Medulla oblongata (tissue), 1 donor: ENCODE measurements around the gene PRKCQ.
A peak's percentile ranks its signal among the peaks of the same experiment; 100 is the strongest.

Source experiments
- DNase-seq: peaks from one replicate; pipeline ENCODE4 v3.0.0-alpha.2; 2015; ENCODE audit errors: extremely low spot score

The PRKCQ gene

DNA sequence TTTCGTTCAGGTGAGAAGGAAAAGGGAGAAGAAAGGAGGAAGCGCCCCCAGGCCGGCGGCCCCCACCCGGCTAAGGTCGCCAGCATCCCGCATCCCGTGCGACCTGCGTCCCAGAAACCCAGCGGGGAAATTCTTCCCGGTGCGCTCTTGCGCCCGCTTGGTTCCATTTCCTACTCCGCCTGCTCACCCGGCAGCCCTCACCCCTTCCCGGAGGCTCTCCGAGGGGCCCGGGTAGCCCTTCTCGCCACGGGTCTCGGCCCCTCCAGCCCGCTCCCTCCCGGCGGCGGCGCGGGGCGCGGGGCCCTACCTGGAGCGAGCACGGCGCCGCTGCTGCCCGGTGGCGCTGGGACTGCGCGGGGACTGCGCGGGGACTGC lies at the start of gene PRKCQ:
TSS of gene PRKCQ (minus strand) at position 373 of the 375 bp plus-strand sequence. CDS start 65,141 bp downstream, outside the sequence.
- no peak for DNase-seq

DNA sequence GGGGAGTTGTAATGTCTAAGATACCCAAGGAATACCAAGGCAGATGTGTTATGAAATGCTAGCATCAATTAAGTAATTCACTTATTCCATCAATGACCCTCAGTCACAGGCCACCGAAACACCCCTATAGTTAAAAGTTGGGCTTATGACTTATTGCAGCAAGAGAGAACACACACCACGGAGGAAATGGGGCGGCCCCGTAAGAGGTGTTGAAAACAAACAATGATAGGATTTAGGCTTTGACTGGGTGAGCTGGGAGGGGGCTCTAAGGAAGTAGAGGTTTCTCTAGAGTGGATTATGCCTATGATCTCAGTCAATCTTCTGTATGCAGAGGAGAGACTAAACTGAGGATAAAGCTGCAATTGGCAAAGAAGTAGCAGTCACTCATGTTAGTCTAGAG lies 45.4 kb upstream of the PRKCQ start:
- DNase-seq: no peak

DNA sequence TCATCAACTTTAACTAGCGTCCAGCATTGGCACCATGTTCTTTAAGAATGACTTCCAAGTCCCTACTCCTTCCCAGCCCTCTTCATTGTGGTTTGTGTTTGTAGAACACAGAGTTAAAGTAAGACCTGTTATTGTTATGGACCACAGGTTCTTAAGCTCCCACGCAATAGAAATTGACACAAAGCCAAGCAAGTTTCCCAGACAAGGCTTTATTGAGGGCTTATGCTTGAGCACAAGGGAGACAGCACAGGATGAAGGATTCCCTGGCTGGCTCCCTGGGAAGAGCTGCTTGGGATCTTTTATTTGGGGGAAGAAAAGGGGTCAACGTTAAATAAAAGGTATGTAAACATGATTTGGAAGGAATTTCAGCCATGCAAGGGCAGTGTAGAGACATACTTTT lies 44.3 kb upstream of the PRKCQ start:
- no peak for DNase-seq

DNA sequence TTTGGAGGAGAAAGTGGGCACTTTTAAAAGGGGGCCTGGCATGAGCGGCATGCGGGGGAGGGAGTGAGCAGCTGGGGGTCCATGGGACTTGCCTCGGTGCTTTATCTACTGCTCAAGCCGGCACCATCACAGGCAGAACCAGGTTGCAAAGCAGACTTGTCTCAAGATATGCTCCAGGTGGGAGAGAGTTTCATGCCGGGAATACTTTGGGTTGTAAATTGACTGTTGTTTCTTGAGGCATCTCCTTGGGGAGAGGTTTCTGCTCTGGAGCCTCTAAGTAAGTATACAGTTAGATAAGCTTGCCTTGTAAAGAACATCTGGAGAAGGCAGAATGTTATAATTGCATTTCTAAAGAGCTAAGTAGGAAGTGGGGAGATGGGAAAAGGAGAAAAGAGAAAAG lies 42.8 kb upstream of the PRKCQ start:
- no peak for DNase-seq

DNA sequence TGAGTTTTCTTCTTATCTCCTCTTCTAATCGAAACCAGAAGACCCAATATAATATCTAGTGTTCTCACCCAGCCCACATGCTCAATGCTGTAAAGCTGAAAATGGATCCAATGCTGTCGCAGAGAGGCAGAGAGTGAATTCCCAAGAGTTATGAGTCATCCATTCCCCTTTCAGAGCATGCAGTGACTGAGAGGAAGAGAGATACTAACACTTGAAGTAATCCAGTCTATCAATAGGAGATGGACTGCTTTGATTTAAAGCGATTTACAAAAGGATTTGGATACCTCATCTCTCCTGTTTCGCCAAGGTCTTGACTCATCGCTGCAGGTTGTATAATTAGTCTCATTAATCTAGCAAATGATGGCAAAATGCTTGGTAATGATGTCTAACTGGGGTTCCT lies 41.5 kb upstream of the PRKCQ start:
- DNase-seq: no peak

DNA sequence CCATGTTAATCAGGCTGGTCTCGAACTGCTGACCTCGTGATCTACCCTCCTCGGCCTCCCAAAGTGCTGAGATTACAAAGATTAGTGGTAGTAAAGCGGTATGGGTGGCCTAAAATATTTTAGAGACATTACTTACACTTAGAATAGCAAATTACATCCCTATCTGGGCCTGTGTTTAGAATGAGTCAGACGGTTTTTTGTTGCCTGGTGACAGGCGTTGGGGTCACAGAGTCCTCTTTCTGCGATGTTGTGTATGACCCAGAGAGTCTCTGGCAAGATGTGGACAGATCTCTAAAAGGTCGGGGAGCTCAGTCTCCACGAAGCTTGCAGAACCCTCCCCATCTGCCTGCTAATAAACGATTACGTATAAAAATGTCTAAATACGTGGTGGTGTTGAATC lies 39.6 kb upstream of the PRKCQ start:
- DNase-seq: no peak

DNA sequence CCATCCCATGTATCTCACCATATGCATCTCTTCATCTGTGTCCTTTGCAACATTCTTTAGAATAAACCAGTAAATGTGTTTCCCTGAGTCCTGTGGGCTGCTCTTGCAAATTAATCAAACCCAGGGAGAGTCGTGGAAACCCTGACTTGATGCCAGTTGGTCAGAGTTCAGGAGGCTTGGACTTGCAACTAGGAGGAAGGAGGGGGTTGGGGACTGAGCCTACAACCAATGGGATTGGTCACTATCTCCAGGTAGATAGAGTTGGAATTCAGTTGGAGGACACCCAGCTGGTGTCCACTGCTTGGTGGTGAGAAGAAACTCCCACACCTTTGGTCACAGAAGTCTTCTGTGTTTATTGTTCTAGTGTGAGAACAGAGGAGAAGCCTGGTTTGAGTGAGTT lies 38.3 kb upstream of the PRKCQ start:
- DNase-seq: no peak

DNA sequence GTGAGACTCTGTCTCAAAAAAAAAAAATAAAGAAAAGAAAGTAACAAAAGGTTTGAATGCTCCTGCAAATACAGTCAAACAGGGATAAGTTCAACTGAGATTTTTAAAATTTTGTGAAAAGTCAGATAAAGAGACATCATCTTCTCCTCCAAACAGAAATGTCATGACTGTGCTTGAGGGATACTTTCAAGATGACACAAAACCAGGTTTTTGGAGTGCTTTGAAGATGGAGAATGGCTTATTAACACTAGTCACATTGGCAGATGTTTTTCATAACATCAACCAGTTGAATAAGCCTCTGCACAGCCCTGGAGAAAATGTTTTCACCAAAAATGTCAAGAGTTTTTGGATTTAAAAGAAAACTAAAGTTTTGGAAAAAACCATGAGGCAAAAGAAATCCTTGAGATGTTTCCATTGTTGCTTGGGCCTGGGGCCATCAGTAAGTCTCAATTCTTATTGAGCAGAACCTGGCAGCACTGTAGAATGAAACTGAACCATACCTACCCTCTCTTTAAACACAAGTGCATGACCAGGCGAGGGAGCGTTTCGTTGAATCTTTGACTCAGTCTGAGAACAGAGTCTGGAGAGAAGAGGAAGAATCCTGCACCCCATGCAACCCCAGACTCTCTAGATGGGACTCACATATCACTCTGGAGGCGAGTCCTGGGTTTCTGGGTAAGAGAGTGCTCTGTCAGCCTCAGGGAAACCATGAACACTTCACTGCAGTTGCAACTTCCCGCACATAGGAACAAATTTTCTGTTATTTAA lies 37.4 kb upstream of the PRKCQ start:
- DNase-seq: no peak

DNA sequence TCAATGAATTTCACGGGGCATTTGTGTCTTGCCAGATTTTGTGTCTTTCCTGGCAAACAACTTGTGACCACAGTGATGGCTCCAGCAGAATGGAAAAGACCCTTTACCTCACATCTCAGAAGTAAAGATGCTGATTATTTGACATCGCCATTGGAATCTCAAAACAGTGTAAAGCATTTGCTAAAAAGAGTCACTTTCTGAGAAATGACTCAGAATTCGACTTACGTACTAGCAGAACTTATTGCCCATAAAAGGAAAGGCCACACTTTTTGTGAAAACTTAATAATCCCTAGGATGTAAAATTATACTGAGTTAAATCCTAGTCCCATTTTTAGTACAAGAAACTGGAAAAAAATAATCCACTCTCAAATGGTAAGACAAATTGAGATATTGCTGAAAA lies 35.9 kb upstream of the PRKCQ start:
- DNase-seq: no peak

DNA sequence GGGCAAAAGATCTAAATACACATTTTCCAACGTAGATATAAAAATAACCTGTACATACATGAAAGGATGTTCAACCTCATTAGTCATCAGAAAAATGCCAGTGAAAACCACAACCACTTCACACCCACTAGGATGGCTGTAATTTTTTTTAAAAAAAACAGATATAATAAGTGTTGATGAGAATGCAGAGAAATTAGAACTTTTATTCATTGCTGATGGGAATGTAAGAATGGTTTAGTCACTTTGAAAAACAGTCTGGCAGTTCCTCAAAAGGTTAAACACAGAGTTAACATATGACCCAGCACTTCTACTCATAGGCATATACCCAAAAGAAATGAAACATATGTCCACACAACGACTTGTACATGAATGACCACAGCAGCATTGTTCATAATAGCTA lies 32.3 kb upstream of the PRKCQ start:
- DNase-seq: no peak

DNA sequence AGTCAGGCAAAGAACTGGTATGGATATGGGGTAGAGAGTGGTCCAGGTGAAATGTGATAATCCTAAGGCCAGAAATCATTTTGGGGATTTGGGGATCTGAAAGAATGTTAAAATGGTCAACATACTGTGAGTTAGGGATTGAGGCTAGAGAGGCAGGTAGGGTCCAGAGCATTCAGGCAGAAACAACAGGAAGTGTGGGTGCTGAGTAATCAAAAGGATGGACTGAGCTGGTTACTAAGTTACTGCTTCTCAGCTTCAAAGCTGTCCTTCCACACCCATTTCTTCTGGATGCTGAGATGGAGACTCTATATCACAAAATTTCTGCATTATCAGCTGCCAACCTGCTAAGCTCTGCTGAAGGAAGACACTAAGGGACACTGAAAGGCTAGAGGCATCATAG lies 30.6 kb upstream of the PRKCQ start:
- no peak for DNase-seq

DNA sequence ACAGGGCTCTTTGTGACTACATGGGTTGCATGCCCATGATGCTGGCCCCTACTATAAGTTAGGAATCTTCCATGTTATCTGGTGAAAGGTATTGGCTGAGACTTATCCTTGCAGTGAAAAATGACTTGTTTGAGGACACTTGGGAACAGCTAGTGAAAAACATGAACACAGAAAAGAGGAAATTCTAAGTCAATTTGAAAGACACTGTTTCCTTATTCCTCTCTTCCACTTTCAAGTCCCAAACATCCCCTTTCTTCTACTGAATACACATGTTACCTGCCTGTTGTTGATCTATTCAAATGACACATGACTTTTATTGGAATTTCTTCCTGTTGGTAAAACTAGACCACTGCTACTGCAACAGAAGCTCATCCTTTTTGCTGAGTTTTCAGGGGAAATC lies 29.5 kb upstream of the PRKCQ start:
- DNase-seq: peak; percentile 30

DNA sequence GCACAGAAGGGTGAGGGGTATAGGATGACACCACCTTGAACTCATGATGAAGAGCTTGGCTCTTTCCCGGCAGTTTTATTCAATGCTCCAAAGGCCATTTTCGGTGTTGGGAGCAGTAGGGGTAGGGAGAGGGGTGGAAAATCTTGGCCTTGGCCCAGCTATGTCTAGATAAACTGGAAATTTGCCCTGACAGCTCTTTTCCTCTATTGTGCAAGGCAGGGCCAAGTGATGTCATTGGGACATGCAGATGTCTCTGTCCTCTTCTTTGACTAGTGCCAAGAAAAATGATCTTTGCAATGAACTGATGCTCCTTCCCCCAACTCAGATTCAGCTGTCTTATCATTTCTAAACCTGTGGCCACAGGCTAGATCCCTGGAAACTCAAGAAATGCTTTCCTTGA lies 27.7 kb upstream of the PRKCQ start:
- peak; percentile 79 for DNase-seq

DNA sequence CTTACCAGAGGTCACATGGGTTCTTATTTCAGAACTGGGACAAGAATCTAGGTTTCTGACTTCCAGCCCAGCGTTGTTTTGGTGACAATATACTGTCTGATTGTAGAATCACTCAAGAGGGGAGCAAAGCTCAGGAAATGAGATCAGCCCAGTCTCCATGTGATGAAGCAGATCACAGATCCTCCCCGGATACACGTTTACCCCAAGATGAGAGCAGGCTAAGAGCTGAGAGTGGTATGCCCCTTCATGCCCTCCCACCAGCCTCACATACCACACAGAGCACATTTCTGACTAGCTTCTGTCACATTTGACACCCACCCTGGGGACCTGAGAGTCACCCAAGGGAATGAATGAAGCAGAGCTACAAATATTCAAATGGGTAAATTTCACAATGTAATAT lies 27.1 kb upstream of the PRKCQ start:
- peak; percentile 33 for DNase-seq

DNA sequence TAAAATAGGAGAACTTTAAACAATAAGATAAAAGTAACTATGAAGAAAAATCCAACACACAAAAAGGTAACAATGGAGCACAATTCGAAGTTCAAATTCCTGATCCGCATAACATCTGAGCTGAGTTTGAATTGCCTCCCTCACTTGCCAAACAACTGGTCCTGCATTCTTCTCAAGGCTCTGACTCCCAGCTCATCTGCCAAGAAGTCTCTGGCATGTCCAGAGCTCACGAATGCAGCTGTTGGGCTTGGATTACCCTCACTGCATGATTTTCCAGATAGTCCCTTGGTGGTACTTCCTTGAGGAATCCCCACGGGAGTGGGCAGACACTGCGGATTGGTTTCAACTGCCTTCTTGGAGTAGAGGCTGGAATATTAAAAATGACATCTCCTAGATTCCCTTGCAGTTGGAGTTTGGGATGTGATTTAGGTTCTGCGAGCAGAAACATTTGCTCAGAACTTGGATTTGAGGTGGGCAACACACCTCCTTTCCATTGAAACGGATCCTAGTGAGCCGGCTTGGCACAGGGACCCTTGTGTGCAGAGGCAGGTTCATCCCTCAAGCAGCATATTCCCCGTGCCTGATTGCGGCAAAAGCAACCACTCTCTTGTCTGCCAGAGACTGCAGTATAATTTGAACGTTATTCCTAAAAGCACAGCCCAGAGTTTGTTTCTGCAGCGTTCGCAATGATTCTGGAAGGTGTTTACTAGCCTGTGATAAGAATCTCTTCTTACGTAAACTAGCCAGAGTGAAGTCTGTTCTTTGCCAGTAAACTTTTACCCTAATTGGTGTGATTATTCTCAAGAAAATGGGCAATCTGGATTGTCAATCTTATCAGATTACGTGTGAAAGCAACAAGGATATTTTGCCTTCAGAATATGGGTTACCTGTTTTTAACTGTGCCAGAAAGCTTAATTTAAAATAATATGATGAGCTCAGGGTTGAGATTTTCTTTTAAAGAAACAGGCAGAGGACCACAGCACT lies 23.4 kb upstream of the PRKCQ start:
- peak; percentile 57 for DNase-seq

DNA sequence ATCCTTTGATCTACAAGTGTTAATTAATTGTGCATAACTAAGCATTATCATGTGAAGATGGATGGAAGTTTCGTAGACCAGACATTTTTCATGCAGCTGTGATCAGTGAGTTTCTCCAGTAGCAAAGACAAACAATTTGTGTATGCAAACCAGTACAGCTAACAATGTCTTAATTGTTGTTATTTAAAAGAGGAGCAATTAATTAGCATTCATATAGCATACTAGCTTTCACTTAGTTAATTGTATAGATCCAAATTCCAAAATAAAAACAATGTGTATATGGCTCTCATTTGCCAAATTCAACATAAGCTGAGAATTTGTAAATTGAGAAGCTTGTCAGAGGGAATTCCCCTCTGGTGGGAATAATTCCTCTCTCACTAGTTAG lies 22.6 kb upstream of the PRKCQ start:
- DNase-seq: peak; percentile 60

DNA sequence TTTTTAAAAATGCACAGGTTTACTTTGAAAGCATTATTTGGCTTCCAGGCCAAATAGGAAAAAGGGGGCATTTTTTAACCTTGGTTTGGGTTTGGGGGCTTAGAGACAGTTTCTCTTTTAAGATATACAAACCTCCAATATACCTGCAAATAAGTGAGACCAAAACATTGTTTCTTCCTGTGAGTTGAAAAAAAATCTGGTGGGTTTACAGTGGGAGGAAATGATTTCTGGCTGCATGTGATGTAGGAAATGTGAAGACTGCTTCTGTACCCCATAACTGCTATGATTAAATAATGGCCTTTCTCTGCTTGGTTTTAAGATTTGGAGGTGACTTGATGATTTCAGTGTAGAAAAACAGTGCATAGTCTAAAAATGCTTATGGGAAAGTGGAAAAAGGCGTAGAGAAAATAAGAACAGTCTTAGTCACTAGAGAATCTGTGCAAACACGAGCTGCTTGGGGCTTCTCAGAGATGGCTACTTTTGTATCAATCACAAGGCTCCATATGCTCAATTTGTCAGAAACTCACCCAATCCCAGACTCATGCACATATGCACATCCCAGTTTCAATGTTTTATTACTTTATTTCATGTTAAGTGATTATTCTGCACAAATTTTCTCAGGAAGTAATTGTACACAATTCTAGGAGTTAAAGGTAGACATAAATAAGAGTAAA lies 22.1 kb upstream of the PRKCQ start:
- no peak for DNase-seq

DNA sequence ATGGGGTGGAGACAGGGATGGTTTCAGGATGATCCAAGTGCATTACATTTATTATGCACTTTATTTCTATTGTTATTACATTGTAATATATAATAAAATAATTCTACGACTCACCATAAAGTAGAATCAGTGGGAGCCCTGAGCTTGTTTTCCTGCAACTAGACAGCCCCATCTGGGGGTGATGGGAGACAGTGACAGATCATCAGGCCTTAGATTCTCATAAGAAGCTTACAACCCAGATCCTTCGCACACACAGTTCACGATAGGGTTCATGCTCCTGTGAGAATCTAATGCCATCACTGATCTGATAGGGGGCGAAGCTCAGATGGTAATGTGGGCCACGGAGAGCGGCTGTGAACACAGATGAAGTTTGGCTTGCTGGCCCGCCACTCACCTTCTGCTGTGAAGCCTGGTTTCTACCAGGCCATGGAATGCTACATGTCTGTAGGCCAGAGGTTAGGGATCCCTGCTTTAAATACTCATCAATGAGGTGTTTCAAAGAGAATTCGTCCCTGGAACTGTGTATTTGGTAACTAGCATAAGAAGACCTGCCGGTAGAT lies 21.2 kb upstream of the PRKCQ start:
- DNase-seq: no peak

DNA sequence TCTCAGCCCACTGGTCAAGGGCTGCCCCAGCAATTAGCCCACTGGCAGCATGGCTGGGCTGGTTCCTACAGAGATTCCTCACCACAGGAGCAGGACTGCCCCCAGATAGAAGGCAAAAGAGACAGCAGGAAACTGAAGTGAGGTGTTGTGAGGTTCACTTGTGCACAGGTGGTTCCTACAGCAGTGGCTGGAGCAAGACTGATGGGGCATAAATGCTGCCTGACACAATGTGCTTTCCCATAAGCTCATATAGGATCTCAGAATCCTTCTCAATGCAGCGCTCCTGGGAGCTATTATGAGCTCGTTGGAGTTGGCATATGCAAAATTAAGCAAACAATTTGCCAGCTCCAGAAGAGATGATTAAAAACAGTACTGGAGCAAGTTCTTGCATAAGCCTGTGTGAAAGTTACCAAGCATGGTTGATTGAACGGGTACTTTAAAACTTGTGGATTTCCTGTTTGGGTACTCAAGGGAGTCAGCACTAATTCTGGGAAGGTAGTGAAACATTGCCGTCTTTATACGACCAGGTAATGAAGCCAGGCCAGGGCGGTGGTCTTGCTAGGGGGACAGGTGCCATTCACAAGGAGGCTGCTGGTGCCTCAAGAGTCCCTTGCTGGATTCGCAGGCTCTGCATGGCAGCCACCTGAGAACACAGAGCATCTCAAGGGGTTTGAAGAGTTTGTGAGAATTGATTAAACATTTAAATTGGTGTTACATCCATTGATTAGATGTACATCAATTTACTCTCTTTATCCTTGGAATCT lies 20.3 kb upstream of the PRKCQ start:
- DNase-seq: no peak

DNA sequence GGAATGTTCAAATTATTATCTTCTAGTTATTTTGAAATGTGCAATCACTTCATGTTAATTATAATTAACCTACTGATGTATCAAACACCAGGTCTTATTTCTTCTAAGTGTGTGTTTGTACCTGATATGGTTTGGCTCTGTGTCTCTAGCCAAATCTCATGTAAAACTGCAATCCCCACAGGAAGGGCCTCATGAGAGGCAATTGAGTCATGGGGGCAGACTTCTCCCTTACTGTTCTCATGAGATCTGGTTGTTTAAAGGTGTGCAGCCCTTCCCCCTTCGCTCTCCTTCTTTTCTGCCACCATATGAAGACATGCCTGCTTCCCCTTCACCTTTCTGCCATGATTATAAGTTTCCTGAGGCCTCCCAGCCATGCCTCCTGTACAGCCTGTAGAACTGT lies 18.6 kb upstream of the PRKCQ start:
- no peak for DNase-seq

DNA sequence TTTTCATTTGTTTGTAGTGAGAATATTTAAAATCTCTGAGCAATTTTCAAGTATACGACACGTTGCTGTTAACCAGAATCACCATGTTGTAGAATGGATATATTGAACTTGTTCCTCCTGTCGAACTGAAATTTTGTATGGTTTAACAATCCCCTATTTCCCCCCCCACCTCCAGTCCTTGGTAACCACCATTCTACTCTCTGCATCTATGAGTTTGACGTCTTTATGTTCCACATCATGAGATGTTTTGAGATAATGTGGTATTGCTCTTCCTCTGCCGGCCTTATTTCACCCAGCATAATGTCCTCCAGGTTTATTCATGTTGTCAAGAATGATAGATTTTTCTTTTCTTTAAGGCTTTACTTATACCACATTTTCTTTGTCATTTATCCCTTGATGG lies 17.4 kb upstream of the PRKCQ start:
- DNase-seq: no peak
